ENCODE measurements around the gene AQP11.
"Not testable (repeated sequence)": the region's sequence is repeated elsewhere in the genome, so short reads cannot be mapped to it uniquely, and the experiment has no call there.

AQP11 gene

GRCh38 chr11:77559686-77560401 is 29.9 kb upstream of the AQP11 start:
- no peak for DNase-seq

GRCh38 chr11:77560605-77561004 is 29.1 kb upstream of the AQP11 start:
- no peaks in the 10 kb centered on the region for H3K36me3 ChIP-seq (ENCODE audit: control insufficient read depth, insufficient read depth, low read length)
- H3K27me3 ChIP-seq (replicated peaks; ENCODE audit: control insufficient read depth, insufficient read depth, low read length, poor library complexity, severe bottlenecking) = no peaks in the 10 kb centered on the region
- no peaks in the 10 kb centered on the region for H3K4me1 ChIP-seq (ENCODE audit: control insufficient read depth, insufficient read depth, low read length, poor library complexity, severe bottlenecking)
- H3K4me3 ChIP-seq (ENCODE audit: insufficient read depth, low read depth, low read length, poor library complexity, severe bottlenecking) = no peak overlapping the region
- H3K27ac ChIP-seq (ENCODE audit: insufficient read depth, low read length, poor library complexity, severe bottlenecking) = no peak overlapping the region
- H3K9me3 ChIP-seq (ENCODE audit: control insufficient read depth, low read length) = no peaks in the 10 kb centered on the region
- no peak for DNase-seq

More at GRCh38 chr11:77559686-77560401, 29.9 kb upstream of the AQP11 start:
- no peaks in the 10 kb centered on the region for H3K4me1 ChIP-seq (ENCODE audit: control insufficient read depth, insufficient read depth, low read length, poor library complexity, severe bottlenecking)
- no peaks in the 10 kb centered on the region for H3K27me3 ChIP-seq (replicated peaks; ENCODE audit: control insufficient read depth, insufficient read depth, low read length, poor library complexity, severe bottlenecking)
- H3K9me3 ChIP-seq (ENCODE audit: control insufficient read depth, low read length) = no peaks in the 10 kb centered on the region
- no peak overlapping the region for H3K4me3 ChIP-seq (ENCODE audit: insufficient read depth, low read depth, low read length, poor library complexity, severe bottlenecking)
- no peaks in the 10 kb centered on the region for H3K36me3 ChIP-seq (ENCODE audit: control insufficient read depth, insufficient read depth, low read length)
- H3K27ac ChIP-seq (ENCODE audit: insufficient read depth, low read length, poor library complexity, severe bottlenecking) = no peak overlapping the region

- H3K27ac ChIP-seq (ENCODE audit: insufficient read depth, low read length, poor library complexity, severe bottlenecking) = no peak overlapping the region
- no peak overlapping the region for H3K4me3 ChIP-seq (ENCODE audit: insufficient read depth, low read depth, low read length, poor library complexity, severe bottlenecking)
- H3K36me3 ChIP-seq (ENCODE audit: control insufficient read depth, insufficient read depth, low read length) = no peaks in the 10 kb centered on the region
These were observed 28.5 kb upstream of the AQP11 start for GRCh38 chr11:77561257-77561656.

GRCh38 chr11:77568306-77568705 is 21.4 kb upstream of the AQP11 start:
- no peak for DNase-seq
- Histone ChIP-seq H3K9me3 (ENCODE audit: control insufficient read depth, low read length) (no peaks in the 10 kb centered on the region), H3K27me3 (replicated peaks; ENCODE audit: control insufficient read depth, insufficient read depth, low read length, poor library complexity, severe bottlenecking) (no peaks in the 10 kb centered on the region), H3K27ac (ENCODE audit: insufficient read depth, low read length, poor library complexity, severe bottlenecking) (no peak overlapping the region), H3K36me3 (ENCODE audit: control insufficient read depth, insufficient read depth, low read length) (no peaks in the 10 kb centered on the region), H3K4me1 (ENCODE audit: control insufficient read depth, insufficient read depth, low read length, poor library complexity, severe bottlenecking) (no peaks in the 10 kb centered on the region), H3K4me3 (ENCODE audit: insufficient read depth, low read depth, low read length, poor library complexity, severe bottlenecking) (no peak overlapping the region)

More at GRCh38 chr11:77561257-77561656, 28.5 kb upstream of the AQP11 start:
- H3K4me1 ChIP-seq (ENCODE audit: control insufficient read depth, insufficient read depth, low read length, poor library complexity, severe bottlenecking) = no peaks in the 10 kb centered on the region
- H3K27me3 ChIP-seq (replicated peaks; ENCODE audit: control insufficient read depth, insufficient read depth, low read length, poor library complexity, severe bottlenecking) = no peaks in the 10 kb centered on the region
- H3K9me3 ChIP-seq (ENCODE audit: control insufficient read depth, low read length) = no peaks in the 10 kb centered on the region
- no peak for DNase-seq

- no peaks in the 10 kb centered on the region for H3K9me3 ChIP-seq (ENCODE audit: control insufficient read depth, low read length)
- DNase-seq = no peak
- no peaks in the 10 kb centered on the region for H3K4me1 ChIP-seq (ENCODE audit: control insufficient read depth, insufficient read depth, low read length, poor library complexity, severe bottlenecking)
- no peaks in the 10 kb centered on the region for H3K36me3 ChIP-seq (ENCODE audit: control insufficient read depth, insufficient read depth, low read length)
- H3K27ac ChIP-seq (ENCODE audit: insufficient read depth, low read length, poor library complexity, severe bottlenecking) = no peak overlapping the region
- no peak overlapping the region for H3K4me3 ChIP-seq (ENCODE audit: insufficient read depth, low read depth, low read length, poor library complexity, severe bottlenecking)
- H3K27me3 ChIP-seq (replicated peaks; ENCODE audit: control insufficient read depth, insufficient read depth, low read length, poor library complexity, severe bottlenecking) = no peaks in the 10 kb centered on the region
These were observed 20.7 kb upstream of the AQP11 start for GRCh38 chr11:77568916-77569675.

- Histone ChIP-seq H3K4me3 (ENCODE audit: insufficient read depth, low read depth, low read length, poor library complexity, severe bottlenecking) (no peak overlapping the region), H3K9me3 (ENCODE audit: control insufficient read depth, low read length) (no peaks in the 10 kb centered on the region), H3K27me3 (replicated peaks; ENCODE audit: control insufficient read depth, insufficient read depth, low read length, poor library complexity, severe bottlenecking) (no peaks in the 10 kb centered on the region), H3K27ac (ENCODE audit: insufficient read depth, low read length, poor library complexity, severe bottlenecking) (no peak overlapping the region), H3K4me1 (ENCODE audit: control insufficient read depth, insufficient read depth, low read length, poor library complexity, severe bottlenecking) (no peaks in the 10 kb centered on the region), H3K36me3 (ENCODE audit: control insufficient read depth, insufficient read depth, low read length) (no peaks in the 10 kb centered on the region)
- DNase-seq = no peak
These were observed 20.1 kb upstream of the AQP11 start for GRCh38 chr11:77569676-77570070.

- H3K36me3 ChIP-seq (ENCODE audit: control insufficient read depth, insufficient read depth, low read length); H3K4me1 ChIP-seq (ENCODE audit: control insufficient read depth, insufficient read depth, low read length, poor library complexity, severe bottlenecking); H3K4me3 ChIP-seq (ENCODE audit: insufficient read depth, low read depth, low read length, poor library complexity, severe bottlenecking); H3K9me3 ChIP-seq (ENCODE audit: control insufficient read depth, low read length); H3K27me3 ChIP-seq (replicated peaks; ENCODE audit: control insufficient read depth, insufficient read depth, low read length, poor library complexity, severe bottlenecking); H3K27ac ChIP-seq (ENCODE audit: insufficient read depth, low read length, poor library complexity, severe bottlenecking); DNase-seq: not testable (repeated sequence)
These were observed 18.9 kb upstream of the AQP11 start for GRCh38 chr11:77570896-77571295.

GRCh38 chr11:77575428-77575827 is 14.3 kb upstream of the AQP11 start:
- not testable (repeated sequence) for H3K36me3 ChIP-seq (ENCODE audit: control insufficient read depth, insufficient read depth, low read length); H3K4me3 ChIP-seq (ENCODE audit: insufficient read depth, low read depth, low read length, poor library complexity, severe bottlenecking); H3K27me3 ChIP-seq (replicated peaks; ENCODE audit: control insufficient read depth, insufficient read depth, low read length, poor library complexity, severe bottlenecking); H3K27ac ChIP-seq (ENCODE audit: insufficient read depth, low read length, poor library complexity, severe bottlenecking); H3K9me3 ChIP-seq (ENCODE audit: control insufficient read depth, low read length); H3K4me1 ChIP-seq (ENCODE audit: control insufficient read depth, insufficient read depth, low read length, poor library complexity, severe bottlenecking); DNase-seq

- Histone ChIP-seq H3K27me3 (replicated peaks; ENCODE audit: control insufficient read depth, insufficient read depth, low read length, poor library complexity, severe bottlenecking) (no peaks in the 10 kb centered on the region), H3K4me1 (ENCODE audit: control insufficient read depth, insufficient read depth, low read length, poor library complexity, severe bottlenecking) (no peaks in the 10 kb centered on the region), H3K27ac (ENCODE audit: insufficient read depth, low read length, poor library complexity, severe bottlenecking) (no peak overlapping the region), H3K4me3 (ENCODE audit: insufficient read depth, low read depth, low read length, poor library complexity, severe bottlenecking) (no peak overlapping the region), H3K9me3 (ENCODE audit: control insufficient read depth, low read length) (no peaks in the 10 kb centered on the region), H3K36me3 (ENCODE audit: control insufficient read depth, insufficient read depth, low read length) (no peaks in the 10 kb centered on the region)
- DNase-seq = no peak
These were observed 8.9 kb upstream of the AQP11 start for GRCh38 chr11:77580712-77581337.

GRCh38 chr11:77589181-77589520 is 602 bp upstream of the AQP11 start:
- Histone ChIP-seq H3K27ac (ENCODE audit: insufficient read depth, low read length, poor library complexity, severe bottlenecking) (no peak overlapping the region), H3K4me3 (ENCODE audit: insufficient read depth, low read depth, low read length, poor library complexity, severe bottlenecking) (peak overlapping the region; percentile 77), H3K4me1 (ENCODE audit: control insufficient read depth, insufficient read depth, low read length, poor library complexity, severe bottlenecking) (peaks cover 6% of the 10 kb centered on the region), H3K27me3 (replicated peaks; ENCODE audit: control insufficient read depth, insufficient read depth, low read length, poor library complexity, severe bottlenecking) (no peaks in the 10 kb centered on the region), H3K36me3 (ENCODE audit: control insufficient read depth, insufficient read depth, low read length) (no peaks in the 10 kb centered on the region), H3K9me3 (ENCODE audit: control insufficient read depth, low read length) (no peaks in the 10 kb centered on the region)
- DNase-seq = no peak

All from effector memory CD4-positive, alpha-beta T cell (primary cell).